Endothelial cell of umbilical vein (primary cell): ENCODE measurements around the gene OR7D2. TPM values are rescaled to one million over a fixed set of nuclear protein-coding genes. Genes with fewer than 3 reads are reported as not detected.

Experiments
- BruUV-seq: library from RNA; stranded (reverse); fragments of 400-500 nt; replicated peaks from 2 replicates; lab custom pipeline; 2021; lab: Mats Ljungman, UMichigan
- CTCF ChIA-PET: fragments of 300-600, 350-600 bp; sonication (Branson Sonifier 250); formaldehyde crosslinking; loops from one replicate; lab custom pipeline; 2021; ENCODE audit warnings: antibody characterized with exemption, inconsistent platforms; lab: Charles Lee
- POLR2A ChIA-PET: fragments of 300-600, 350-600 bp; sonication (Branson Sonifier 250); formaldehyde crosslinking; loops from one replicate; lab custom pipeline; 2021; ENCODE audit warnings: antibody characterized with exemption, inconsistent platforms; lab: Charles Lee
- DNase-seq: peaks from one replicate; pipeline ENCODE4 v3.0.0-alpha.2; 2011; ENCODE audit warnings: low read depth, low spot score
- FAIRE-seq: peaks from 2 replicates; lab custom pipeline; 2011; peaks lifted over from hg19 to GRCh38; lab: Jason Lieb, UNC
- H2AFZ ChIP-seq: 2 replicates; pipeline ENCODE4 v1.6.0; 2012; ENCODE audit warnings: low read depth, low read length, control low read depth, inconsistent platforms
- H3K27ac ChIP-seq: 2 replicates; pipeline ENCODE4 v1.5.1; 2011; ENCODE audit warnings: low read depth, mild to moderate bottlenecking, control low read depth, low read length, moderate library complexity; ENCODE audit not compliant: insufficient read depth
- H3K27me3 ChIP-seq, 2 experiments: 2 replicates each; pipeline versions ENCODE4 v1.6.0 to v1.6.1; 2011; ENCODE audit warnings: low read length in 2 of 2, mixed read lengths in 1 of 2; ENCODE audit not compliant: control insufficient read depth in 2 of 2, insufficient read depth in 2 of 2
- H3K36me3 ChIP-seq, 2 experiments: 2 replicates in 1 of 2; 3 replicates in 1 of 2; pipeline ENCODE4 v1.5.1; 2011; ENCODE audit warnings: low read length in 2 of 2, mild to moderate bottlenecking in 1 of 2, moderate library complexity in 1 of 2; ENCODE audit not compliant: control insufficient read depth in 2 of 2, insufficient read depth in 2 of 2; ENCODE audit errors: extremely low read depth in 1 of 2
- H3K4me1 ChIP-seq: 3 replicates; pipeline ENCODE4 v1.5.1; 2011; ENCODE audit warnings: mild to moderate bottlenecking, low read length; ENCODE audit not compliant: control insufficient read depth, insufficient read depth; ENCODE audit errors: extremely low read depth
- H3K4me2 ChIP-seq: 2 replicates; pipeline ENCODE4 v1.6.1; 2011; ENCODE audit warnings: low read length, control low read depth, mixed read lengths; ENCODE audit not compliant: insufficient read depth
- H3K4me3 ChIP-seq, 3 experiments: fragments of 200-600 bp in 1 of 3; sonication (generic), shearing (Covaris generic) in 1 of 3; replicated peaks in 1 of 3; 2 replicates each; pipeline ENCODE4 v1.5.1; 2011 to 2016; ENCODE audit warnings: control low read depth in 3 of 3, low read length in 3 of 3, mild to moderate bottlenecking in 2 of 3, inconsistent platforms in 1 of 3, low read depth in 1 of 3, moderate library complexity in 1 of 3; ENCODE audit not compliant: insufficient read depth in 1 of 3
- H3K79me2 ChIP-seq: 2 replicates; pipeline ENCODE4 v1.6.0; 2012; ENCODE audit warnings: low read length, inconsistent platforms; ENCODE audit not compliant: control insufficient read depth, insufficient read depth
- H3K9ac ChIP-seq: replicated peaks from 2 replicates; pipeline ENCODE3; 2011; ENCODE audit warnings: low read length, control low read depth; ENCODE audit not compliant: insufficient read depth; ENCODE audit errors: extremely low read depth
- H3K9me1 ChIP-seq: replicated peaks from 3 replicates; pipeline ENCODE4 v1.6.0; 2011; ENCODE audit warnings: mild to moderate bottlenecking, low read length; ENCODE audit not compliant: control insufficient read depth, insufficient read depth; ENCODE audit errors: extremely low read depth
- H3K9me3 ChIP-seq: replicated peaks from 2 replicates; pipeline ENCODE4 v1.5.1; 2012; ENCODE audit warnings: low read length, inconsistent platforms; ENCODE audit not compliant: control insufficient read depth, insufficient read depth
- H4K20me1 ChIP-seq: replicated peaks from 2 replicates; pipeline ENCODE3; 2011; ENCODE audit warnings: mild to moderate bottlenecking, low read length; ENCODE audit not compliant: control insufficient read depth, insufficient read depth; ENCODE audit errors: extremely low read depth
- EZH2 ChIP-seq: IDR thresholded peaks from 2 replicates; pipeline ENCODE4 v1.6.1; 2012; ENCODE audit warnings: borderline replicate concordance, low read depth, mild to moderate bottlenecking, moderate library complexity, low read length, inconsistent platforms; ENCODE audit not compliant: severe bottlenecking
- FOS ChIP-seq: IDR thresholded peaks from 2 replicates; pipeline ENCODE4 v1.6.1; 2011; ENCODE audit warnings: mild to moderate bottlenecking, low read length, moderate library complexity, borderline replicate concordance; ENCODE audit not compliant: insufficient read depth
- GATA2 ChIP-seq: IDR thresholded peaks from 2 replicates; pipeline ENCODE4 v1.7.0; 2011; ENCODE audit warnings: low read depth, mild to moderate bottlenecking, moderate library complexity, mixed read lengths, low read length; ENCODE audit not compliant: insufficient read length, insufficient read depth
- JUN ChIP-seq: IDR thresholded peaks from 2 replicates; pipeline ENCODE4 v1.6.1; 2011; ENCODE audit warnings: borderline replicate concordance, low read depth; ENCODE audit not compliant: insufficient read length, insufficient read depth
- MYC ChIP-seq: IDR thresholded peaks from one replicate; pipeline ENCODE4 v1.6.1; 2011; ENCODE audit warnings: mild to moderate bottlenecking, low read depth, low read length
- POLR2A ChIP-seq: IDR thresholded peaks from 2 replicates; pipeline ENCODE4 v1.6.1; 2012; ENCODE audit warnings: low read depth, mild to moderate bottlenecking, control low read depth, low read length
- POLR2AphosphoS5 ChIP-seq: IDR thresholded peaks from 2 replicates; pipeline ENCODE4 v1.6.1; 2012; ENCODE audit warnings: low read depth, mild to moderate bottlenecking, control low read depth, low read length, moderate library complexity; ENCODE audit not compliant: insufficient read depth
- dilution Hi-C: fragments of 300-500 bp; cut with MboI; formaldehyde crosslinking; loops from one replicate; pipeline ENCODE4 v1.15.0; 2019; ENCODE audit warnings: low sequenced_read_pairs; ENCODE audit not compliant: extremely low pct_ligation_motif_present
- intact Hi-C: fragments of 100-400 bp; cut with micrococcal nuclease; formaldehyde crosslinking; loops from one replicate; pipeline ENCODE4 v1.10.0; 2022
- polyA plus RNA-seq, 4 experiments: library from polyadenylated mRNA; depleted of rRNA in 3 of 4; stranded (reverse) in 3 of 4; unstranded in 1 of 4; fragments of >200 nt; gene quantifications; 2 replicates each; pipeline versions ENCODE4 v1.2.1 to v1.2.3, GENCODE V29; 2011 to 2012; ENCODE audit warnings: missing spikeins in 1 of 4
- total RNA-seq: library from RNA; stranded (reverse); gene quantifications from 2 replicates; pipeline ENCODE4 v1.2.3, GENCODE V29; 2021
- TF ChIP-seq, protein P1 (sequence below): IDR thresholded peaks from 2 replicates; pipeline ENCODE4 v1.6.1; 2011; ENCODE audit not compliant: insufficient read depth, insufficient read length
- TF ChIP-seq, protein P2 (sequence below), 2 donors: IDR thresholded peaks; 1 replicate in 1 of 2; 2 replicates in 1 of 2; pipeline ENCODE4 v1.5.1; 2011; ENCODE audit warnings: low read length in 2 of 2, mild to moderate bottlenecking in 2 of 2, moderate library complexity in 2 of 2, control low read depth in 1 of 2, inconsistent platforms in 1 of 2, low read depth in 1 of 2; ENCODE audit not compliant: insufficient read depth in 1 of 2; ENCODE audit errors: extremely low read depth in 1 of 2

OR7D2 gene
- total and polyA plus RNA-seq, 2 donors (not counting 3 experiments of a cell fraction or from before 2014, with no cell fraction given), result not detected

DNA sequence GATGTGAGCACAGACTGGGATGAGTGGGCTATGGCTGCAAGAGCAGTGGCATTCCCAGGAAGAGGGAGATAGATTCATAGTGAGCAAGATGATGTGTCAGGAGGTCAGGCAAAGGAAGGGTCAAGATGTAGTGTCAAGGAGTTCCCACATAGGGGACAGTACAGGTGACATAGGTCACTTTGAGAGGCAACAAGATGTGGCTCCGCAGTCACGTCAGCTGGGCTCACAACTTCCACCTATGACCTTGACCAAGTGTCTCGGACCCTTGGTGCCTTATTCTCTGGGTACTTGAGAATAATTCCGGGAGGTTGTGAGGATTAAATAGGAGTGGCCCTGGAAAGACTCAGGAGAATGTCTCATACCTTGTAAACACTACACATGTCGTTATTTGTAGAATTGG is 28.1 kb upstream of the OR7D2 start:
- TF ChIP-seq, protein P1, sequence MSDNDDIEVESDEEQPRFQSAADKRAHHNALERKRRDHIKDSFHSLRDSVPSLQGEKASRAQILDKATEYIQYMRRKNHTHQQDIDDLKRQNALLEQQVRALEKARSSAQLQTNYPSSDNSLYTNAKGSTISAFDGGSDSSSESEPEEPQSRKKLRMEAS, result no peak
- TF ChIP-seq, protein P2, sequence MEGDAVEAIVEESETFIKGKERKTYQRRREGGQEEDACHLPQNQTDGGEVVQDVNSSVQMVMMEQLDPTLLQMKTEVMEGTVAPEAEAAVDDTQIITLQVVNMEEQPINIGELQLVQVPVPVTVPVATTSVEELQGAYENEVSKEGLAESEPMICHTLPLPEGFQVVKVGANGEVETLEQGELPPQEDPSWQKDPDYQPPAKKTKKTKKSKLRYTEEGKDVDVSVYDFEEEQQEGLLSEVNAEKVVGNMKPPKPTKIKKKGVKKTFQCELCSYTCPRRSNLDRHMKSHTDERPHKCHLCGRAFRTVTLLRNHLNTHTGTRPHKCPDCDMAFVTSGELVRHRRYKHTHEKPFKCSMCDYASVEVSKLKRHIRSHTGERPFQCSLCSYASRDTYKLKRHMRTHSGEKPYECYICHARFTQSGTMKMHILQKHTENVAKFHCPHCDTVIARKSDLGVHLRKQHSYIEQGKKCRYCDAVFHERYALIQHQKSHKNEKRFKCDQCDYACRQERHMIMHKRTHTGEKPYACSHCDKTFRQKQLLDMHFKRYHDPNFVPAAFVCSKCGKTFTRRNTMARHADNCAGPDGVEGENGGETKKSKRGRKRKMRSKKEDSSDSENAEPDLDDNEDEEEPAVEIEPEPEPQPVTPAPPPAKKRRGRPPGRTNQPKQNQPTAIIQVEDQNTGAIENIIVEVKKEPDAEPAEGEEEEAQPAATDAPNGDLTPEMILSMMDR (IDR thresholded peaks at IDR 0.05; ENCODE audit: extremely low read depth in 1 of 2, insufficient read depth in 1 of 2, low read depth in 1 of 2, low read length in 2 of 2), result no peak
- TF ChIP-seq FOS (no peak), EZH2 (no peak), MYC (no peak), JUN (no peak), POLR2A (no peak), POLR2AphosphoS5 (no peak), GATA2 (no peak)
- Histone ChIP-seq H3K27me3 (no peaks in the 10 kb centered on the region), H3K4me2 (no peak overlapping the region), H2AFZ (no peak overlapping the region), H4K20me1 (no peaks in the 10 kb centered on the region), H3K36me3 (peaks cover 6 to 11% of the 10 kb centered on the region in 2 experiments), H3K9ac (no peak overlapping the region), H3K9me3 (no peaks in the 10 kb centered on the region), H3K4me1 (no peaks in the 10 kb centered on the region), H3K4me3 (no peak overlapping the region), H3K79me2 (peaks cover 93% of the 10 kb centered on the region), H3K27ac (no peak overlapping the region), H3K9me1 (no peaks in the 10 kb centered on the region)
- FAIRE-seq, result no peak
- intact Hi-C loops (no loop called here), dilution Hi-C loops (no loop called here)
- DNase-seq, result no peak
- no TSS peak for BruUV-seq
- POLR2A ChIA-PET, result no interaction called here
- CTCF ChIA-PET, result no interaction called here
